Measurements from ENCODE around the gene GSC2.

GSC2 gene

GRCh38 chr22:19118329-19118880 lies 31.7 kb downstream of the GSC2 start:
- FAIRE-seq: no peak

DNA sequence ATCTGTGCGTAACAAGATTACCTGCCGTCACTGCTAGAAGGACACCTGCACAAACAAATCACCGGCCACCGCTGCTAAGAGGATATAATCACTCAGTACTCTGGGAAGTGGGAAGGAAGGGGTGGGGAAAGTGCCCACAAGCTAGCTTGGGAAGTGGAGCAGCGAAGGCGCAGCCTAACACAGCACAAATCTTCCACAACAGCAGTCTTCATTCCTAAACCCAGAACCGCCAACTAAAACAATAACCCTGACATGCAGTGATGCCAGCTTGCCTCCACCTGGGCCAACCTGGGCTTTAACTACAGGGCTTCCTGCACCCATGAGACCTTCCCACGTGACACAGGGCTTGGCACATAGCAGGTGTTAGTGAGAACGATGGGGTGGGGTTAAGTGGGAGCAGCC lies 33.0 kb downstream of the GSC2 start:
- no peak for FAIRE-seq

DNA sequence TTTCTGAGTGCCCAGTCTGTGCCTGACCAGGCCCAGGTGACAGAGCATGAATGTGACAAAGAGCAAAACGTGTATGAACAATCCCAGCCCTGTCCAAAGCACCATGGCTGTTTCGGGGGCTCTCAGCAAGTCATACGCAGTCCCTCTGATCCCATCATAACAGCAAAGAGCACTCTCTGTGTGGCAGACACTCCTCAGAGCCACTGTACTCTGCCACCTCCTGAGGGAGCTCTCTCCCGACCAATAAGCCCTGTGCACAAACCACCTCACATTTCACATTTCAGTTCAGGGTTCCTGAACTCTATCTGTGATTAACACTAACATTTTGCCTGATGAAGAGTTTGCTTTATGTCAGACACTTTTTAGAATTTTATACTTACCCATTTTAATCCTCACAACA lies 34.5 kb downstream of the GSC2 start:
- FAIRE-seq: peak; percentile 85

DNA sequence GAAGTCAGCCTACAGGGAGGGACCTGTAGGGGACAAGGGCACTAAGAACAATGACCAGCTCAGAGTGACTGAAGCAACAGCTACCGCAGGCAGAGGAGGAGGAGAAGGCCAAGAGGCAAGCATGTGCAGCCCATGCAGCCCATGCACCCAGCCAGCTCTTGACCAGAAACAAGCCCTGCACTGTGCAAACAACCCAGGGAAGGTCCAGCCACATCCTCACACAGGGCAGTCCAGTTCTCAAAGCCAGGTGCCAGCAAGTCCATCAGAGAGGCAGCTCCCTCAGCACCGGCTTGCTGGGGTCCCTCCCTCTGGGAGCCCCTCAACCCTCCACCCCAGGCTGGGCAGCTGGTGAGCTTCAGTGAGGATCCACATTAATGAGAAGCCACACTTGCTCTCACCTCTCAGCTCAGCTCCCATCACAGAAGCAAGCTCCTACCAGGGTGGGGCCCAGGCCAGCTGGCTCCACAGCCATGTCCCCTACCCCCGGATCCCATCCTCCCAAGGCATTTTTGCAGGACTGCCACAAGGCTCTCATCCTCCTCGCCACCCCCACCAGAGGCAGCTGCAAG lies 35.0 kb downstream of the GSC2 start:
- no peak for FAIRE-seq

DNA sequence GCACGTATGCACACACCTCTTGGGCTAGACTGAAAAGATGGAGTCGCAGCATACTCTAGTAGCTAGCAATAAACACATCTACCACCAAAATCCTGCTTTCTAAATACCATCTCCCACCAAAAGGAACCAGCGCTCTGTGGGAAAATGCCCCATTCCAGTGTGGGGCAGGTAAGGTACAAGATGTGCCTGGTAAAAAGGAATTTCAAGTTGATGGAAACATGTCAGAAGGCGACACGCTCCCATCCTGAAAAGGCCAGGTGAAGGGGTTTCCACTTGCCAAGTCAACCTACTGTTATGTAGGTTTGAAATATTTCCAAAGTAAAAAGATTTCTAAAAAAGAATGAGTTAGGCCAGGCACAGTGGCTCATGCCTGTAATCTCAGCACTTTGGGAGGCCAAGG lies 36.7 kb downstream of the GSC2 start:
- FAIRE-seq: no peak

DNA sequence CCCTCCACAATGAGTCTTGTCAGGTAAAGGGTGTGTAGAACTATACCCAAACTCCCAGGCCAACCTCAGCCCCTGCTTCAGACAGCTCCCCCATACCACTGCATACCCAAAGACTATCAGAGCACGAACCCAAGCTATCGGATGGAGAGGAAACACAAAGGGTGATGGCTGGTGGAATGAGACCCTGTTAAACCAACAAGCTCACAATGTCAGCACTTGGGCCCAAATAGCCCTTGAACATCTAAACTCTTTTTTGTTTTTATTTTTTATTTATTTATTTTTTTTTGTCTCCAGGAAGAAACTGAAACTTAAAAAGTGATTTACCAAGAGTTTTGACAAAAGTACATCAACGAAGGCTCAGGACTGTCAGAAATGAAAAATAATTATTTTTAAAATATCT lies 38.5 kb downstream of the GSC2 start:
- no peak for FAIRE-seq

DNA sequence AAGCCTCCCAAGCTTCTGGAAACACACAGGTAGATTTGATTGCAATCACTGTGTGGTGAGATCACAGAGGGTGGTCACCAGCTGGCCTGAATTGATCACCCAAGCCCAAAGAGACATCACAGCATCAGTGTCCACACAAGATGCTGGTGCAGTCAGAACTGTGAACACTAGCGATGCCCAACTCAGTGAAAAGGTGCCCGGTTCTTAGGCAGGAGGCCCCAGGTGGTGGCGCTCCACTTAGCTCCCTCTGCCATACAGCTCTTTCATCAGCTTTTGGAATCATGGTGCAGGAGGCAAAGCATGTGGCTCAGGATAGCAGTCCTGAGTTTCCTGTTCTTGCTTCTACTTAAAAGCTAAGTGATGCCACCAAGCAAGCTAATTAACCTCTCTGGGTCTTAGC lies 39.0 kb downstream of the GSC2 start:
- no peak for FAIRE-seq

DNA sequence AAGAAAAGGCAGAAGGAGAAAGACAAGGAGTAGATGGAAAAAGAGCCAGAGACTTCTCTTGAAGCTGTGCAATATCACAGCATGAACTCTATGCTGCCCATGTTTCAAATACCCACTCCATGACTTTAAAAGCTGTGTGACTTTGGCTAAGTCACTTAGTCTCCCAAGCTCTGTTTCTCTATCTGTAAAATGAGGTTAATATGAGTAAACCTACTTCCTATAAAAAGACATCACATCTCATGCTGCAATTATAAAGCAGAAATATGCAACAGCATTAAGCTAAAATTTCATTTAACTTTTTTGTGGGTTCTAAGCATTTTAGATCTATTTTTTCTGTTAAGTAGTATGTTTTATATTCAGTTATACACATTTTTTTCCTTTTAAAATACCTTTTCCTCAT lies 39.4 kb downstream of the GSC2 start:
- no peak for FAIRE-seq

DNA sequence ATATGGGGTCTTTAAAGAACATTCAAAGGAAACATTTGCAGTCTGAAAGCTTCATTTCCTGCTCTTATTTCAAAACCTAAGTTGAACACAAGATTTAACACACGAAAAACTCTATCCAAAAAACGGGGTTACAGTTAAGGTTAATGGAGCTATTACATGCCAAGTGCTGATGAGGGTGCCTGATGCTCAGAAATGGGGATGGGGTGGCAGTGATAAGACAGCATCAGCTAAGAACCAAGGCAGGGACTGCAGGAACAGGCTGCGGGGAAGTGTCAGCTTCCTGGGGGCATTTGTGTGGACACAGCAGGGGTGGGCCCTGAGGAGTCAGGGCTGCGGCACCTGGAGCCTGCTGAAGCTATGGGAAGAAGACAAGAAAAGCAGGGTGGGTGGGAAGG lies 40.0 kb downstream of the GSC2 start:
- no peak for FAIRE-seq

DNA sequence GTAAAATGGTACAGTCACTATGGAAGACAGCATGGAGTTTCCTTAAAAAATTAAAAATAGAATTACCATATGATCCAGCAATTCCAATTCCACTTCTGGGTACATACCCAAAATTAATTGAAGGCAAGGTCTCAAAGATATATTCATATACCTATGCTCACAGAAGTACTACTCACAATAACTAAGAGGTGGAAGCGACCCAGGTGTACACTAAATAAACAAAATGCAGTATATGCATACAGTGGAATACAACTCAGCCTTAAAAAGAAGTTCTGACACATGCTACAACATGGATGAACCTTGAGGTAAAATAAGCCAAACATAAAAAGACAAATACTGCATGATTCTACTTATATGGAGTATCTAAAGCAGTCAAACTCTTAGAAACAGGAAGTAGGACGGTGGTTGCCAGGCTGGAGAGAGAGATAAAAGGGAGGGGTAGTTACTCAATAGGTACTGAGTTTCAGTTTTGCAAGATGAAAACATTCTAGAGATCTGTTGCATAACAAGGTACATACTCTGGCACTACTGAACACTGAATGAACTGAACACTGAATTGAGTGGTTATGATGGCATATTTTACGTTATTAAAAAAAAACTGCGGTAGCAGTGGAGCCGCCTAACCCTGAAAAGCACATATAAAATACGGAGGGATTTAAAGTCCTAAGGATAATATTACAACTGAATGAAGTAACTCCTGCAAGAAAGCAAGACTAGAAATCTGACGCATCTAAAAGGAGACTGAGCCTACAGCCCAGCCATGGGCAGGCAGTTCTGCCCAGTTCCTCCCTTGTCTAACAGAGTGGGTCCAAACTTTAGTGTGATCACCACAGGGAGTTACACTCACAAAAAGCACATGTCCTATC lies 40.7 kb downstream of the GSC2 start:
- no peak for FAIRE-seq

- no peak for FAIRE-seq
Measured at GRCh38 chr22:19108807-19109197, 41.3 kb downstream of the GSC2 start.

DNA sequence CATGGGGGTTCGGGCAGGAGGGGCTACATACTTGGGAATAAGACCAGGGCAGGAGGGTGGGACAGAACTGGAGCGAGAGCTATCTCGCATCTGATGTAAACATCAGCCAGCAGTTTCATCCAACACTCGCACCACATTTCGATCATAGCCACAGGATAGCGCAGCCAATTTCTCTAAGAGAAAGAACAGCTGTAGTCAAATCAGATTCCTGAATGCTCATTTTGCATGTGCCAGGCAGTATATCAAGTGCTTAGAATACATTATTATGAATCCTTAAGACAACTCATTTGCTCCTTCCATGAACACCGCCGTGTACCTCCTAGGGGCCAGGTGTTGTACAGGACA lies 42.4 kb downstream of the GSC2 start:
- FAIRE-seq: no peak

DNA sequence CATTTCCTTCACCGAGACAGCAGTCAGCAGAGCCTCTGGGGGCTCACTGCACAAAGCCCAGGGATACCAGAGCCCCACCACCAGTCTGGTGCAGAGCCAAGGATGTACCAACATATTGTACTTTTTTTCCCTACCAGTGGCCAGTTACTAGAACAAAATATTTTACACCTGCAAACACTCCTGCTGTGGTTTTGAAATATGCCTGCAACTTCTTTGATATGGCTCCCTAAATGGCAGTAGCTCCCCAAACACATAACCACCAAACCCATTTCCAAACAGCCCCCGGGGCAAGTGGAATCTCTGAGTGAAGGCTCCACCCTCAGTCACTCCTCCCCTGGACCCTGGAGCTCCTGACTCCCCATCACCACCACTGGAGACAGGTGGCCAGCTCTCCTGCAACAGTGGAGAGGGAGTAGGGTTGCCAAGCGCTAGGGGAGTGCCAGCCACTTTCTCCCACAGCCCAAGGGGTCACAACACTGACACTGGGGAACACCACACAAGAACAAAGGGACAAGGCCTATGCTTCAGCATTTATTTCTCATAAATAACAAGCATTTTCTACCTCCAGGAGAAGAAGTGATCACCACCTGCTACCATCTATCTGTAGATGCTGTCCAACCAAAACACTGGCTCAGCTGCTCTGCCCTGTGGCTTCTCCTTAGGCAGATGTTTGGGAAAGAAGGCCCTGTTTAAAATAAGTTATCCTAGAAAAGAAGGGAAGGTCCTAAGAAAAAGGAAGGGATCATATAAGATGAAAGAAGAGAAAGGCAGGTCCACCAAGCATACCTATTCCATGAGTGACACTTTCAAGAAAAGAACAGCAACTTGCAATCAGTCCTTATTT lies 43.0 kb downstream of the GSC2 start:
- FAIRE-seq: no peak

GRCh38 chr22:19105867-19106802 lies 44.0 kb downstream of the GSC2 start:
- no peak for FAIRE-seq

- no peak for FAIRE-seq
Measured at GRCh38 chr22:19105456-19105855, 44.6 kb downstream of the GSC2 start.

DNA sequence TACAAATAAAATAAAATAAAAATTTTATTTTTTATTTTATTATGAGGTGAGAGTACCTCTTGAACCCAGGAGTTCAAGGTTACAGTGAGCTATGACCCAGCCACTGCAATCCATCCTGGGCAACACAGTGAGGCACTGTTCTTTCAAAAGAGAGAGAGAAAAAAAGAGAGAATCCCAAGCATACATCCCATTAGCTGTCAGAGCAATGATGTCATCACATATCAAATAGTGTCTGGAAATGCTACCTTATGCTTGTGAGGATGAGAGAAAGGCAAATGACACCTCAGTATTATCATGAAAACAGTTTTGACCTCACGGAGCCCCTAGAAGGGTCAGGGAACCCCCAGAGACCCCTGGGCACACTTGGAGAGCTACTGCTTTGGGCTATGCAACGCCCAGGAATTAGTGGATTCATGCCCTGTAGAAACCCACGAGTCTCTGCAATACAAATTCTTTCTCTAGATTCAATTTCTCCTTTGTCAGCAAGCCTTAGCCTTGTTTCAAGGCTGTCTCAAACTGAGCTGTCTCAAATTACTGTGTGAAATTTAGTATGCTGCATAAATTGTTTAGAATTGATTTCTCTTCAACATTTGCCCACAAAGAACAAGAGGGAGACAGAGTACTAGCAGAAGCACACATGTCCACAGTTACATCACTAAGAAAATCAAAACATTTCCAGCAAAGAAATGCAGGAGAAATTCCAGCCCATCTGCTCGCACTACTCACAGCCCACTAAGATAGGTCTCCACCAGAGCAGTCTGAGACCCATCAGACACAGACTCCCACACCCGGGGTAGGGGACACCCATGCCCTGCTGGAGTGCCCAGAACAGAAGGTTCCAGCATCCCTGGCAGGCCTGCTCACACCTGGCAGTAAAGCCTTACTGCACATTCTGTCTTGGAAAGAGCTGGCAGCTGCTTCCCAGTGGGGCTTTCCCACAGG lies 45.9 kb downstream of the GSC2 start:
- FAIRE-seq: no peak

DNA sequence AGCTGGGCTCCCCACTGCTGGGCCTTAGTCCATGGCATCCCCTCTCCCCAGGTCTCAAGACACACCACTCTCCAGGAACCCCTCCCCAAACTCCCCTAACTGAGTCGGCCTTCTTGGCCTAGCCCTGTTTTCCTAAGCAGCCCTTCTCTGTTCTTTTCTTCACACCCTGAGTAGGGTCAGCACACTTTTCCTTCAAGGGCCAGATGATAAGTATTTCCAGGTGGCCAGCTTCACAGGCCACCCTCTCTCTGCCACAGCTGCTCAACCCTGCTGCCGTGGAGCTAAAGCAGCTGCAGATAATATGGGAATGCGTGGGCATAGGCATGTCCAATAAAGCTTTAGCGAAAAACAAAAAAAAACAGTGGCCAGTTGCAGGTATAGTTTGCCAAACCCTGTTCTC lies 51.9 kb downstream of the GSC2 start:
- FAIRE-seq: no peak

GRCh38 chr22:19097518-19097917 lies 52.6 kb downstream of the GSC2 start:
- no peak for FAIRE-seq
